IMR-90 (cell line): ENCODE measurements around the gene ACOXL. TPM values are rescaled to one million over a fixed set of nuclear protein-coding genes. Genes with fewer than 3 reads are reported as not detected.

ENCODE experiments used
- ATAC-seq: fragments of 200-7000 bp; cut with Tn5 transposase; 2 replicates; pipeline ENCODE4 v1.9.1; 2020; ENCODE audit warnings: low read depth, mild to moderate bottlenecking, moderate library complexity
- BruUV-seq: library from RNA; stranded (reverse); fragments of 400-500 nt; replicated peaks from 2 replicates; lab custom pipeline; 2021; lab: Mats Ljungman, UMichigan
- CTCF ChIA-PET: fragments of 300-600 bp; formaldehyde crosslinking; extraction: SDS; loops from one replicate; lab custom pipeline; 2021; ENCODE audit warnings: antibody characterized with exemption; lab: Yijun Ruan, JAX
- POLR2A ChIA-PET: fragments of 300-600 bp; sonication (Branson Sonifier 250); formaldehyde crosslinking; loops from one replicate; lab custom pipeline; 2022; ENCODE audit warnings: antibody characterized with exemption; ENCODE audit not compliant: unreplicated experiment; lab: Charles Lee
- DNase-seq: peaks from one replicate; pipeline ENCODE4 v3.0.0; 2013
- H2AFZ ChIP-seq: replicated peaks from 2 replicates; pipeline ENCODE3; 2013; ENCODE audit warnings: low read length, mild to moderate bottlenecking; ENCODE audit not compliant: poor library complexity
- H2AK5ac ChIP-seq: 2 replicates; pipeline ENCODE4 v1.6.1; 2013; ENCODE audit warnings: low read depth, low read length, inconsistent platforms
- H2AK9ac ChIP-seq: replicated peaks from 2 replicates; pipeline ENCODE3; 2013; ENCODE audit warnings: mild to moderate bottlenecking, low read depth, low read length, moderate library complexity; ENCODE audit not compliant: poor library complexity
- H2BK120ac ChIP-seq: 2 replicates; pipeline ENCODE4 v1.6.1; 2013; ENCODE audit warnings: low read depth, low read length, inconsistent platforms
- H2BK15ac ChIP-seq: 3 replicates; pipeline ENCODE4 v1.6.1; 2013; ENCODE audit warnings: low read depth, low read length, inconsistent platforms
- H2BK20ac ChIP-seq: 2 replicates; pipeline ENCODE4 v1.6.1; 2013; ENCODE audit warnings: low read depth, mild to moderate bottlenecking, inconsistent platforms, low read length, moderate library complexity
- H2BK5ac ChIP-seq: 2 replicates; pipeline ENCODE4 v1.6.1; 2013; ENCODE audit warnings: mild to moderate bottlenecking, low read depth, low read length, inconsistent platforms; ENCODE audit not compliant: poor library complexity, severe bottlenecking
- H3K14ac ChIP-seq: replicated peaks from 2 replicates; pipeline ENCODE4 v1.6.1; 2013; ENCODE audit warnings: low read depth, low read length, inconsistent platforms
- H3K18ac ChIP-seq: 2 replicates; pipeline ENCODE4 v1.6.1; 2013; ENCODE audit warnings: low read depth, low read length, control low read depth
- H3K23ac ChIP-seq: 2 replicates; pipeline ENCODE4 v1.6.1; 2013; ENCODE audit warnings: low read depth, low read length, inconsistent platforms
- H3K27ac ChIP-seq: 2 replicates; pipeline ENCODE4 v1.5.1; 2013; ENCODE audit warnings: mild to moderate bottlenecking, control low read depth, low read length; ENCODE audit not compliant: insufficient read depth
- H3K27me3 ChIP-seq: 2 replicates; pipeline ENCODE4 v1.6.1; 2013; ENCODE audit warnings: low read length; ENCODE audit not compliant: control insufficient read depth, insufficient read depth
- H3K36me3 ChIP-seq: 2 replicates; pipeline ENCODE4 v1.6.1; 2013; ENCODE audit warnings: low read length, mixed read lengths; ENCODE audit not compliant: control insufficient read depth, insufficient read depth
- H3K4ac ChIP-seq: 2 replicates; pipeline ENCODE4 v1.6.1; 2013; ENCODE audit warnings: low read depth, low read length, inconsistent platforms
- H3K4me1 ChIP-seq: 2 replicates; pipeline ENCODE4 v1.6.1; 2013; ENCODE audit warnings: low read length, mixed read lengths; ENCODE audit not compliant: control insufficient read depth, insufficient read depth
- H3K4me2 ChIP-seq: 2 replicates; pipeline ENCODE4 v1.6.1; 2013; ENCODE audit warnings: low read depth, mild to moderate bottlenecking, control low read depth, low read length, moderate library complexity
- H3K4me3 ChIP-seq: 2 replicates; pipeline ENCODE4 v1.5.1; 2013; ENCODE audit warnings: low read depth, mild to moderate bottlenecking, control low read depth, low read length, moderate library complexity; ENCODE audit not compliant: insufficient read depth
- H3K56ac ChIP-seq: 2 replicates; pipeline ENCODE4 v1.6.1; 2013; ENCODE audit warnings: low read length, inconsistent platforms; ENCODE audit not compliant: insufficient read depth; ENCODE audit errors: extremely low read depth
- H3K79me1 ChIP-seq, 2 experiments: 2 replicates each; pipeline ENCODE4 v1.6.1; 2013; ENCODE audit warnings: low read length in 2 of 2, inconsistent platforms in 1 of 2, low read depth in 1 of 2
- H3K9ac ChIP-seq: 2 replicates; pipeline ENCODE4 v1.6.1; 2013; ENCODE audit warnings: low read depth, low read length, control low read depth
- H3K9me1 ChIP-seq: 2 replicates; pipeline ENCODE4 v1.6.1; 2013; ENCODE audit warnings: low read length, inconsistent platforms; ENCODE audit not compliant: insufficient read depth
- H3K9me3 ChIP-seq: 2 replicates; pipeline ENCODE4 v1.6.1; 2013; ENCODE audit warnings: low read length; ENCODE audit not compliant: control insufficient read depth, insufficient read depth
- H4K20me1 ChIP-seq: 2 replicates; pipeline ENCODE4 v1.6.1; 2013; ENCODE audit warnings: low read length, inconsistent platforms; ENCODE audit not compliant: insufficient read depth
- H4K5ac ChIP-seq: 2 replicates; pipeline ENCODE4 v1.6.1; 2013; ENCODE audit warnings: mild to moderate bottlenecking, low read depth, low read length, control low read depth
- H4K8ac ChIP-seq, 2 experiments: 2 replicates each; pipeline ENCODE4 v1.6.1; 2013; ENCODE audit warnings: low read depth in 2 of 2, low read length in 2 of 2, control low read depth in 1 of 2, inconsistent platforms in 1 of 2
- H4K91ac ChIP-seq: 2 replicates; pipeline ENCODE4 v1.6.1; 2013; ENCODE audit warnings: low read depth, low read length, inconsistent platforms; ENCODE audit not compliant: insufficient read depth
- BHLHE40 ChIP-seq: fragments of 150-350 bp; IDR thresholded peaks from 2 replicates; pipeline ENCODE4 v1.6.1; 2016; ENCODE audit warnings: mild to moderate bottlenecking, low read depth, low read length
- CEBPB ChIP-seq: IDR thresholded peaks from 2 replicates; pipeline ENCODE4 v1.6.1; 2012; ENCODE audit warnings: low read depth, low read length, improper control_type of control experiment
- CHD1 ChIP-seq: IDR thresholded peaks from 2 replicates; pipeline ENCODE4 v1.6.1; 2012; ENCODE audit warnings: low read depth, low read length, improper control_type of control experiment
- FOS ChIP-seq: fragments of 150-350 bp; IDR thresholded peaks from 2 replicates; pipeline ENCODE4 v1.6.1; 2016; ENCODE audit warnings: low read depth, low read length
- MAFK ChIP-seq: IDR thresholded peaks from 2 replicates; pipeline ENCODE4 v1.6.1; 2012; ENCODE audit warnings: low read depth, low read length, improper control_type of control experiment
- MAZ ChIP-seq: IDR thresholded peaks from 2 replicates; pipeline ENCODE4 v1.6.1; 2012; ENCODE audit warnings: low read depth, mild to moderate bottlenecking, low read length, improper control_type of control experiment, moderate library complexity, borderline replicate concordance
- MXI1 ChIP-seq: IDR thresholded peaks from 2 replicates; pipeline ENCODE4 v1.6.1; 2012; ENCODE audit warnings: low read depth, mild to moderate bottlenecking, low read length, moderate library complexity, borderline replicate concordance
- NFE2L2 ChIP-seq: fragments of 150-350 bp; IDR thresholded peaks from 2 replicates; pipeline ENCODE4 v1.6.1; 2016; ENCODE audit warnings: low read depth, mild to moderate bottlenecking, low read length
- POLR2A ChIP-seq: IDR thresholded peaks from 2 replicates; pipeline ENCODE4 v1.6.1; 2012; ENCODE audit warnings: mild to moderate bottlenecking, low read depth, low read length
- RAD21 ChIP-seq: IDR thresholded peaks from 2 replicates; pipeline ENCODE4 v1.6.1; 2012; ENCODE audit warnings: low read length, improper control_type of control experiment
- RCOR1 ChIP-seq: IDR thresholded peaks from 2 replicates; pipeline ENCODE4 v1.6.1; 2012; ENCODE audit warnings: mild to moderate bottlenecking, low read length, improper control_type of control experiment; ENCODE audit not compliant: insufficient replicate concordance
- RFX5 ChIP-seq: IDR thresholded peaks from 2 replicates; pipeline ENCODE4 v1.8.0; 2012; ENCODE audit warnings: low read depth, mild to moderate bottlenecking, low read length, moderate library complexity
- SMC3 ChIP-seq: fragments of 150-350 bp; IDR thresholded peaks from 2 replicates; pipeline ENCODE4 v1.6.1; 2016; ENCODE audit warnings: low read depth, mild to moderate bottlenecking, antibody characterized with exemption, low read length, moderate library complexity
- WGBS, 2 experiments: methylation state at CpG; one replicate each; pipeline versions ENCODE4 v1.1.5 to v1.1.7; 2013; ENCODE audit warnings: missing lambda C conversion rate in 2 of 2; ENCODE audit not compliant: insufficient read length in 1 of 2; ENCODE audit errors: extremely low coverage in 2 of 2; 5-methylcytosine and 5-hydroxymethylcytosine counted together
- dilution Hi-C: fragments of 300-500 bp; cut with HindIII; formaldehyde crosslinking; loops from one replicate; pipeline ENCODE4 v1.14.3; 2018; ENCODE audit warnings: low sequenced_read_pairs; ENCODE audit not compliant: unreplicated experiment
- in situ Hi-C: fragments of 300-500 bp; cut with MboI; formaldehyde crosslinking; loops from 3 replicates; pipeline ENCODE4 v1.14.3; 2019; ENCODE audit warnings: low sequenced_read_pairs, inconsistent platforms, mixed read lengths
- intact Hi-C: fragments of 100-400 bp; cut with micrococcal nuclease; formaldehyde crosslinking; loops from 2 replicates; pipeline ENCODE4 v1.10.0; 2022
- polyA plus RNA-seq, 3 experiments: library from polyadenylated mRNA; depleted of rRNA; stranded (reverse); fragments of >200 nt; gene quantifications; 2 replicates each; pipeline ENCODE4 v1.2.3, GENCODE V29; 2012; ENCODE audit warnings: low replicate concordance in 1 of 3
- total RNA-seq: library from RNA; depleted of rRNA; stranded (reverse); fragments of >200 nt; gene quantifications from 2 replicates; pipeline ENCODE4 v1.2.3, GENCODE V29; 2012
- TF ChIP-seq, protein P1 (sequence below): fragments of 150-350 bp; IDR thresholded peaks from 2 replicates; pipeline ENCODE4 v1.6.1; 2016; ENCODE audit warnings: low read depth, mild to moderate bottlenecking, low read length, moderate library complexity, borderline replicate concordance
- TF ChIP-seq, protein P2 (sequence below): fragments of 150-350 bp; IDR thresholded peaks from 2 replicates; pipeline ENCODE4 v1.6.1; 2017; ENCODE audit warnings: mild to moderate bottlenecking, antibody characterized with exemption, low read length, low read depth
- TF ChIP-seq, protein P3 (sequence below): conservative IDR thresholded peaks from 2 replicates; pipeline ENCODE4 v1.5.1; 2012; ENCODE audit warnings: mild to moderate bottlenecking, low read depth, low read length, improper control_type of control experiment

The ACOXL gene
- total and polyA plus RNA-seq, 2 of the 4 experiments (the other 2 are of a cell fraction) = not detected

DNA sequence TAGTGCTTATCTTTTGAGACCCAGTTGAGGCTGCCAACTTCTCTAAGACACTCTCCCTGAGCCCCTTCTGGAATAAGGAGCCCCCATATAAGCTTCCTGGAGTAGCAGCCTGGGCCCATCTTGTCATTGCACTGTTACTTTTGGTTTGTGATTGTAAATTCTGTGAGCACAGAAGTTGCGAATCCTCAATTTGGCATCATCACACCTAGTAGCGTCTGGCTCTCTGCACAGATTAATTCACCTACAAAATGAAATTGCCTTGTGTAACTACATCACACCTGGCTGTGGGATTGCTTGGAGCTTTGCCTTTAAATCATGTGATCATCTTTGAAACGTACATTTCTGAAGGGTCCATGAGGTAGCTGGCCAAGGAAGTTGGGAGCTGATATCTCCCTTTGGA lies 195.2 kb downstream of the ACOXL start:
- Histone ChIP-seq H3K27ac (no peak overlapping the region), H3K4me3 (no peak overlapping the region), H4K91ac (no peak overlapping the region), H2AK9ac (no peak overlapping the region), H2BK20ac (no peak overlapping the region), H2BK15ac (no peak overlapping the region), H3K4me2 (no peak overlapping the region), H2BK120ac (no peak overlapping the region), H3K9ac (no peak overlapping the region), H3K4ac (no peak overlapping the region), H4K8ac (no peak overlapping the region), H2AK5ac (no peak overlapping the region), H3K23ac (no peak overlapping the region), H2AFZ (no peak overlapping the region), H3K9me3 (0 out of 2 replicates have a peak, but pooled peaks cover 2% of the 10 kb centered on the region), H4K20me1 (no peaks in the 10 kb centered on the region), H4K5ac (no peak overlapping the region), H3K9me1 (no peaks in the 10 kb centered on the region), H2BK5ac (no peak overlapping the region), H3K27me3 (0 out of 2 replicates have a peak, but pooled peaks cover 2% of the 10 kb centered on the region), H3K4me1 (no peaks in the 10 kb centered on the region), H3K14ac (no peak overlapping the region), H3K36me3 (no peaks in the 10 kb centered on the region), H3K79me1 (no peaks in the 10 kb centered on the region), H3K56ac (no peak overlapping the region), H3K18ac (no peak overlapping the region)
- intact Hi-C loops = no loop called here
- DNase-seq = no peak
- ChIA-PET CTCF (no interaction called here), POLR2A (no interaction called here)
- no TSS peak for BruUV-seq
- dilution Hi-C loops = no loop called here
- TF ChIP-seq FOS = no peak
- TF ChIP-seq SMC3 = no peak
- TF ChIP-seq, protein P1, sequence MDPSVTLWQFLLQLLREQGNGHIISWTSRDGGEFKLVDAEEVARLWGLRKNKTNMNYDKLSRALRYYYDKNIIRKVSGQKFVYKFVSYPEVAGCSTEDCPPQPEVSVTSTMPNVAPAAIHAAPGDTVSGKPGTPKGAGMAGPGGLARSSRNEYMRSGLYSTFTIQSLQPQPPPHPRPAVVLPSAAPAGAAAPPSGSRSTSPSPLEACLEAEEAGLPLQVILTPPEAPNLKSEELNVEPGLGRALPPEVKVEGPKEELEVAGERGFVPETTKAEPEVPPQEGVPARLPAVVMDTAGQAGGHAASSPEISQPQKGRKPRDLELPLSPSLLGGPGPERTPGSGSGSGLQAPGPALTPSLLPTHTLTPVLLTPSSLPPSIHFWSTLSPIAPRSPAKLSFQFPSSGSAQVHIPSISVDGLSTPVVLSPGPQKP = no peak
- TF ChIP-seq RCOR1 = no peak
- TF ChIP-seq CHD1 = no peak
- TF ChIP-seq, protein P2, sequence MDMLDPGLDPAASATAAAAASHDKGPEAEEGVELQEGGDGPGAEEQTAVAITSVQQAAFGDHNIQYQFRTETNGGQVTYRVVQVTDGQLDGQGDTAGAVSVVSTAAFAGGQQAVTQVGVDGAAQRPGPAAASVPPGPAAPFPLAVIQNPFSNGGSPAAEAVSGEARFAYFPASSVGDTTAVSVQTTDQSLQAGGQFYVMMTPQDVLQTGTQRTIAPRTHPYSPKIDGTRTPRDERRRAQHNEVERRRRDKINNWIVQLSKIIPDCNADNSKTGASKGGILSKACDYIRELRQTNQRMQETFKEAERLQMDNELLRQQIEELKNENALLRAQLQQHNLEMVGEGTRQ = no peak
- TF ChIP-seq MAFK = no peak
- no peak for TF ChIP-seq RAD21
- TF ChIP-seq, protein P3, sequence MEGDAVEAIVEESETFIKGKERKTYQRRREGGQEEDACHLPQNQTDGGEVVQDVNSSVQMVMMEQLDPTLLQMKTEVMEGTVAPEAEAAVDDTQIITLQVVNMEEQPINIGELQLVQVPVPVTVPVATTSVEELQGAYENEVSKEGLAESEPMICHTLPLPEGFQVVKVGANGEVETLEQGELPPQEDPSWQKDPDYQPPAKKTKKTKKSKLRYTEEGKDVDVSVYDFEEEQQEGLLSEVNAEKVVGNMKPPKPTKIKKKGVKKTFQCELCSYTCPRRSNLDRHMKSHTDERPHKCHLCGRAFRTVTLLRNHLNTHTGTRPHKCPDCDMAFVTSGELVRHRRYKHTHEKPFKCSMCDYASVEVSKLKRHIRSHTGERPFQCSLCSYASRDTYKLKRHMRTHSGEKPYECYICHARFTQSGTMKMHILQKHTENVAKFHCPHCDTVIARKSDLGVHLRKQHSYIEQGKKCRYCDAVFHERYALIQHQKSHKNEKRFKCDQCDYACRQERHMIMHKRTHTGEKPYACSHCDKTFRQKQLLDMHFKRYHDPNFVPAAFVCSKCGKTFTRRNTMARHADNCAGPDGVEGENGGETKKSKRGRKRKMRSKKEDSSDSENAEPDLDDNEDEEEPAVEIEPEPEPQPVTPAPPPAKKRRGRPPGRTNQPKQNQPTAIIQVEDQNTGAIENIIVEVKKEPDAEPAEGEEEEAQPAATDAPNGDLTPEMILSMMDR = no peak
- TF ChIP-seq MXI1 = no peak
- no peak for TF ChIP-seq RFX5
- no peak for TF ChIP-seq NFE2L2
- no peak for TF ChIP-seq POLR2A
- TF ChIP-seq CEBPB = no peak
- TF ChIP-seq BHLHE40 = no peak
- no peak for TF ChIP-seq MAZ
- ATAC-seq = no peak
- no CpG with 5 or more reads among the region's 3 CpGs for WGBS, 2 experiments
- in situ Hi-C loops = no loop called here
